ENCODE data around the gene HYDIN. TPM values are rescaled to one million over a fixed set of nuclear protein-coding genes. Genes with fewer than 3 reads are reported as not detected.
"Not testable (repeated sequence)": the region's sequence is repeated elsewhere in the genome, so short reads cannot be mapped to it uniquely, and the experiment has no call there.

Gene HYDIN
- total and polyA plus RNA-seq, 12 donors, result 0.26 to 5.1 (median 1.6) TPM

- H3K4me3 ChIP-seq; H3K27me3 ChIP-seq; H3K4me1 ChIP-seq (replicated peaks in 1 of 2); H3K27ac ChIP-seq; H3K9me3 ChIP-seq (replicated peaks in 1 of 3); intact Hi-C loops (cut with DNase I); DNase-seq; H3K36me3 ChIP-seq (replicated peaks in 1 of 2): not testable (repeated sequence)
- 59 to 87% (median 67%) methylated on average over 1 of the region's 3 CpGs for WGBS, 4 donors
These were observed 120.0 kb downstream of the HYDIN start for GRCh38 chr16:71110565-71110964.

- H3K9me3 ChIP-seq (replicated peaks in 1 of 3); intact Hi-C loops (cut with DNase I); H3K27ac ChIP-seq; DNase-seq; H3K27me3 ChIP-seq; H3K36me3 ChIP-seq (replicated peaks in 1 of 2); H3K4me3 ChIP-seq; H3K4me1 ChIP-seq (replicated peaks in 1 of 2): not testable (repeated sequence)
- WGBS, 4 donors, result 42 to 63% (median 53%) methylated on average over 1 of the region's 3 CpGs
These were observed 120.8 kb downstream of the HYDIN start for GRCh38 chr16:71109656-71110208.

- H3K27me3 ChIP-seq; H3K27ac ChIP-seq; H3K9me3 ChIP-seq (replicated peaks in 1 of 3); H3K4me3 ChIP-seq; intact Hi-C loops (cut with DNase I); H3K36me3 ChIP-seq (replicated peaks in 1 of 2); H3K4me1 ChIP-seq (replicated peaks in 1 of 2); DNase-seq: not testable (repeated sequence)
These were observed 124.6 kb downstream of the HYDIN start for GRCh38 chr16:71105881-71106280.

- H3K27me3 ChIP-seq; DNase-seq; H3K9me3 ChIP-seq (replicated peaks in 1 of 3); H3K27ac ChIP-seq; H3K36me3 ChIP-seq (replicated peaks in 1 of 2); intact Hi-C loops (cut with DNase I); H3K4me3 ChIP-seq; H3K4me1 ChIP-seq (replicated peaks in 1 of 2): not testable (repeated sequence)
- 74 to 88% (median 85%) methylated on average over 3 to 5 of the region's 6 CpGs for WGBS, 4 donors
These were observed 146.9 kb downstream of the HYDIN start for GRCh38 chr16:71083573-71083972.

GRCh38 chr16:71080777-71081176 is 149.7 kb downstream of the HYDIN start:
- H3K27me3 ChIP-seq; H3K4me3 ChIP-seq; H3K36me3 ChIP-seq (replicated peaks in 1 of 2); intact Hi-C loops (cut with DNase I); H3K27ac ChIP-seq; H3K9me3 ChIP-seq (replicated peaks in 1 of 3); DNase-seq; H3K4me1 ChIP-seq (replicated peaks in 1 of 2): not testable (repeated sequence)
- WGBS, 4 donors, result 38 to 63% (median 57%) methylated on average over 1 of the region's 1 CpG

GRCh38 chr16:71080262-71080661 is 150.3 kb downstream of the HYDIN start:
- H3K9me3 ChIP-seq (replicated peaks in 1 of 3); H3K27ac ChIP-seq; DNase-seq; H3K4me1 ChIP-seq (replicated peaks in 1 of 2); H3K27me3 ChIP-seq; H3K36me3 ChIP-seq (replicated peaks in 1 of 2); intact Hi-C loops (cut with DNase I); H3K4me3 ChIP-seq: not testable (repeated sequence)
- WGBS, 4 donors, result 67 to 100% methylated on average over 1 of the region's 1 CpG; no CpG with 5 or more reads in 2 of the 4 donors

GRCh38 chr16:71070651-71071050 is 159.9 kb downstream of the HYDIN start:
- H3K9me3 ChIP-seq (replicated peaks in 1 of 3); H3K4me1 ChIP-seq (replicated peaks in 1 of 2); DNase-seq; H3K36me3 ChIP-seq (replicated peaks in 1 of 2); intact Hi-C loops (cut with DNase I); H3K27me3 ChIP-seq; H3K27ac ChIP-seq; H3K4me3 ChIP-seq: not testable (repeated sequence)
- WGBS, 4 donors, result no CpG with 5 or more reads among the region's 1 CpG

- intact Hi-C loops (cut with DNase I); H3K27ac ChIP-seq: not testable (repeated sequence)
- 65 to 89% (median 82%) methylated on average over 4 of the region's 4 CpGs for WGBS, 4 donors
These were observed 160.7 kb downstream of the HYDIN start for GRCh38 chr16:71069842-71070241.

GRCh38 chr16:71053897-71054609 is 176.5 kb downstream of the HYDIN start:
- WGBS, 4 donors, result 44 to 63% (median 62%) methylated on average over 3 of the region's 3 CpGs
- H3K9me3 ChIP-seq (replicated peaks in 1 of 3); intact Hi-C loops (cut with DNase I); H3K4me3 ChIP-seq; H3K27me3 ChIP-seq; DNase-seq; H3K36me3 ChIP-seq (replicated peaks in 1 of 2); H3K27ac ChIP-seq; H3K4me1 ChIP-seq (replicated peaks in 1 of 2): not testable (repeated sequence)

More at GRCh38 chr16:71069842-71070241, 160.7 kb downstream of the HYDIN start:
- not testable (repeated sequence) for H3K4me1 ChIP-seq (replicated peaks in 1 of 2); H3K4me3 ChIP-seq; DNase-seq; H3K36me3 ChIP-seq (replicated peaks in 1 of 2); H3K9me3 ChIP-seq (replicated peaks in 1 of 3); H3K27me3 ChIP-seq

GRCh38 chr16:71050307-71050706 is 180.2 kb downstream of the HYDIN start:
- H3K36me3 ChIP-seq (replicated peaks in 1 of 2); H3K4me1 ChIP-seq (replicated peaks in 1 of 2); intact Hi-C loops (cut with DNase I); H3K27me3 ChIP-seq; H3K9me3 ChIP-seq (replicated peaks in 1 of 3); H3K27ac ChIP-seq; H3K4me3 ChIP-seq; DNase-seq: not testable (repeated sequence)
- WGBS, 4 donors, result 70 to 92% (median 83%) methylated on average over 2 of the region's 2 CpGs

- H3K4me1 ChIP-seq (replicated peaks in 1 of 2); H3K9me3 ChIP-seq (replicated peaks in 1 of 3); H3K36me3 ChIP-seq (replicated peaks in 1 of 2); intact Hi-C loops (cut with DNase I); H3K27ac ChIP-seq; H3K4me3 ChIP-seq; DNase-seq; H3K27me3 ChIP-seq: not testable (repeated sequence)
- 84 to 91% (median 86%) methylated on average over 6 to 11 of the region's 11 CpGs for WGBS, 4 donors
These were observed 191.0 kb downstream of the HYDIN start for GRCh38 chr16:71039368-71040111.

All from adrenal gland (tissue), 12 donors.